OCI-LY3 (cell line): ENCODE results near the gene EGF.

ENCODE experiments used
- H2AFZ ChIP-seq: fragments of 200-600, 300-600 bp; shearing (Covaris generic); 2 replicates; pipeline ENCODE4 v1.6.0; 2014; ENCODE audit warnings: antibody characterized with exemption, low read depth, low read length
- H3K27ac ChIP-seq: fragments of 200-600, 300-600 bp; sonication (generic); 2 replicates; pipeline ENCODE4 v1.5.1; 2014; ENCODE audit warnings: mild to moderate bottlenecking, low read length, moderate library complexity, mixed read lengths
- H3K27me3 ChIP-seq: fragments of 200-600, 300-600 bp; sonication (generic); 2 replicates; pipeline ENCODE4 v1.6.1; 2014; ENCODE audit warnings: low read depth, low read length, mixed read lengths
- H3K36me3 ChIP-seq: fragments of 200-600, 300-600 bp; sonication (generic); replicated peaks from 2 replicates; pipeline ENCODE3; 2014; ENCODE audit warnings: low read depth, low read length, mixed read lengths
- H3K4me1 ChIP-seq: fragments of 300-600, 200-600 bp; sonication (generic); 2 replicates; pipeline ENCODE4 v1.6.1; 2014; ENCODE audit warnings: low read length, mixed read lengths
- H3K4me2 ChIP-seq: fragments of 200-600, 300-600 bp; sonication (generic); 2 replicates; pipeline ENCODE4 v1.6.1; 2014; ENCODE audit warnings: low read length, mixed read lengths
- H3K4me3 ChIP-seq: fragments of 300-600, 200-600 bp; sonication (generic); 2 replicates; pipeline ENCODE4 v1.5.1; 2014; ENCODE audit warnings: antibody characterized with exemption, mild to moderate bottlenecking, low read length, moderate library complexity
- H3K79me2 ChIP-seq: fragments of 300-600, 200-600 bp; shearing (Covaris generic); 2 replicates; pipeline ENCODE4 v1.6.1; 2014; ENCODE audit warnings: mild to moderate bottlenecking, low read length, mixed read lengths
- H3K9ac ChIP-seq: fragments of 300-600, 200-600 bp; shearing (Covaris generic); 2 replicates; pipeline ENCODE4 v1.6.0; 2014; ENCODE audit warnings: mild to moderate bottlenecking, low read length, moderate library complexity
- H3K9me3 ChIP-seq: fragments of 200-600, 300-600 bp; shearing (Covaris generic); 2 replicates; pipeline ENCODE4 v1.6.1; 2014; ENCODE audit warnings: low read length, mixed read lengths; ENCODE audit not compliant: insufficient read depth
- H4K20me1 ChIP-seq: fragments of 200-600, 300-600 bp; sonication (generic); 2 replicates; pipeline ENCODE4 v1.6.1; 2016; ENCODE audit warnings: low read length, mixed read lengths; ENCODE audit not compliant: insufficient read depth
- CTCF ChIP-seq: fragments of 200-600, 300-600 bp; sonication (generic); IDR thresholded peaks from 2 replicates; pipeline ENCODE4 v1.5.1; 2014; ENCODE audit warnings: antibody characterized with exemption, low read length, low read depth
- EZH2phosphoT487 ChIP-seq: fragments of 200-600 bp; shearing (Covaris generic); IDR thresholded peaks from 2 replicates; pipeline ENCODE4 v1.6.1; 2018; ENCODE audit warnings: antibody characterized with exemption, mixed run types, low read depth

Gene EGF

GRCh38 chr4:109912706-109913595 is at the start of gene EGF:
Gene EGF (plus strand): TSS chr4:109912883. CDS start chr4:109913336, 453 bp downstream.
- H3K9me3 ChIP-seq: no peaks in the 10 kb centered on the region
- 0 out of 2 replicates have a peak within 1 kb of the TSS, but pooled peaks have one; percentile 25 for H2AFZ ChIP-seq
- peak within 1 kb of the TSS; percentile 18 for H3K4me3 ChIP-seq
- no peaks in the 10 kb centered on the region for H3K36me3 ChIP-seq
- no peaks in the 10 kb centered on the region for H3K79me2 ChIP-seq
- H3K27ac ChIP-seq: no peak within 1 kb of the TSS
- no peaks in the 10 kb centered on the region for H3K27me3 ChIP-seq
- peaks cover 50% of the 10 kb centered on the region for H3K4me1 ChIP-seq
- no peaks in the 10 kb centered on the region for H4K20me1 ChIP-seq
- H3K9ac ChIP-seq: no peak within 1 kb of the TSS
- peak within 1 kb of the TSS; percentile 58 for H3K4me2 ChIP-seq
- TF ChIP-seq EZH2phosphoT487: no peak
- no peak for TF ChIP-seq CTCF

GRCh38 chr4:109864134-109864533 is 48.5 kb upstream of the EGF start:
- TF ChIP-seq EZH2phosphoT487 (no peak), CTCF (no peak)
- no peak overlapping the region for H3K4me2 ChIP-seq

GRCh38 chr4:109870061-109870460 is 42.6 kb upstream of the EGF start:
- no peaks in the 10 kb centered on the region for H4K20me1 ChIP-seq
- TF ChIP-seq CTCF (no peak), EZH2phosphoT487 (no peak)
- no peak overlapping the region for H3K4me3 ChIP-seq
- H3K36me3 ChIP-seq: no peaks in the 10 kb centered on the region
- H3K27ac ChIP-seq: no peak overlapping the region
- no peak overlapping the region for H2AFZ ChIP-seq
- no peaks in the 10 kb centered on the region for H3K27me3 ChIP-seq
- no peak overlapping the region for H3K9ac ChIP-seq
- H3K79me2 ChIP-seq: no peaks in the 10 kb centered on the region
- H3K9me3 ChIP-seq: no peaks in the 10 kb centered on the region
- H3K4me1 ChIP-seq: no peaks in the 10 kb centered on the region
- no peak overlapping the region for H3K4me2 ChIP-seq

More at GRCh38 chr4:109864134-109864533, 48.5 kb upstream of the EGF start:
- Histone ChIP-seq H4K20me1 (no peaks in the 10 kb centered on the region), H3K79me2 (no peaks in the 10 kb centered on the region), H3K36me3 (peaks cover 17% of the 10 kb centered on the region), H3K4me3 (no peak overlapping the region), H2AFZ (no peak overlapping the region), H3K9me3 (peaks cover 7% of the 10 kb centered on the region; the same call in 1 of the 2 replicates), H3K9ac (no peak overlapping the region), H3K27me3 (no peaks in the 10 kb centered on the region), H3K4me1 (no peaks in the 10 kb centered on the region), H3K27ac (no peak overlapping the region)

GRCh38 chr4:109872065-109872464 is 40.6 kb upstream of the EGF start:
- H3K4me3 ChIP-seq: no peak overlapping the region
- H4K20me1 ChIP-seq: no peaks in the 10 kb centered on the region
- no peaks in the 10 kb centered on the region for H3K27me3 ChIP-seq
- no peak for TF ChIP-seq CTCF
- TF ChIP-seq EZH2phosphoT487: no peak
- no peak overlapping the region for H3K4me2 ChIP-seq
- no peak overlapping the region for H3K9ac ChIP-seq
- H2AFZ ChIP-seq: no peak overlapping the region
- H3K79me2 ChIP-seq: no peaks in the 10 kb centered on the region
- no peak overlapping the region for H3K27ac ChIP-seq
- H3K9me3 ChIP-seq: no peaks in the 10 kb centered on the region
- peaks cover 5% of the 10 kb centered on the region for H3K4me1 ChIP-seq
- H3K36me3 ChIP-seq: no peaks in the 10 kb centered on the region
